Breast epithelium (tissue), 3 donors: Measurements from ENCODE around the gene ADAMTSL2.

Experiments used
- CTCF ChIP-seq, 3 donors: fragments of 450-650 bp; IDR thresholded peaks; one replicate each; pipeline ENCODE4 v1.5.1; 2016 to 2017; ENCODE audit warnings: antibody characterized with exemption in 3 of 3, mild to moderate bottlenecking in 3 of 3, moderate library complexity in 3 of 3
- POLR2A ChIP-seq: fragments of 450-650 bp; IDR thresholded peaks from one replicate; pipeline ENCODE4 v1.6.1; 2016; ENCODE audit warnings: antibody characterized with exemption, mild to moderate bottlenecking, moderate library complexity
- POLR2AphosphoS5 ChIP-seq, 3 donors: sonication (generic); formaldehyde crosslinking; IDR thresholded peaks; one replicate each; pipeline ENCODE4 v1.6.1; 2017; ENCODE audit warnings: antibody characterized with exemption in 3 of 3

GRCh38 chr9:133527444-133527920 lies 7.0 kb upstream of the ADAMTSL2 start:
- TF ChIP-seq POLR2AphosphoS5 (IDR thresholded peaks at IDR 0.05) (no peak), CTCF (IDR thresholded peaks at IDR 0.05) (no peak), POLR2A (no peak)
